Measurements from ENCODE around the gene CBX7.
"Not testable (repeated sequence)": the region's sequence is repeated elsewhere in the genome, so short reads cannot be mapped to it uniquely, and the experiment has no call there.

The CBX7 gene

DNA sequence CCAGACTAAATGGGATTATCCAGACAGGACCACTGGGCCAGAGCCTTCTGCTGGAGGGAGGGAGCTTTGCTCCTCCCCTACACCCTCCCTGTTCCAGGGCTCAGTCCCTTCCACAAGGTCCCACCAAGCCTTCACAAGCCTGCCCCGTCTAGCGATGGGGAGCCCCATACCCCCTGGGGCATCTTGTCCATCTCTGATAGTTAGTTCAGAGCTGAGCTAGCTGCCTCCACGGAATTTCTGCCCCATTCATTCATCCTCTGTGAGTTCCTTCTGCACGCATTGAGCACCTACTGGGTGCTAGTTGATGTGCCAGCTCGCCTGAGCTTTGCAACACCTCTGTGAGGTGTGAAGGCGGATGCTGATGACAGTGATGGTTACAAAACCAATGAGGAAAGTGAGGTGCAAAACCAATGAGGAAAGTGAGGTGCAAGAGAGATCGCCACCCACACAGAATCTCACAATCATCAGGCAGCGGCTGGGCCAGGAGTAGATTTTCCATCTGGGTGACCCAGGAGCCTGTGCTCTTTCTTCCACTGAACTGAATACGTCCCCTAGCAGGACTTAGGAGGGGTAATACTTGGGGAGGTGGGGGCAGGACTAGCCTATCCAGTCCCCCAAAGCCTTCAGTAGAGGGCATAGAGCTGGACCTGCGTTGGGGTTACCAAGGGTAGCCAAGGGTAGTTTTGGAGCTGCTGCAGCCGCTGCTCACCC, 21.5 kb upstream of the CBX7 start:
- DNase-seq, result peak; percentile 82

DNA sequence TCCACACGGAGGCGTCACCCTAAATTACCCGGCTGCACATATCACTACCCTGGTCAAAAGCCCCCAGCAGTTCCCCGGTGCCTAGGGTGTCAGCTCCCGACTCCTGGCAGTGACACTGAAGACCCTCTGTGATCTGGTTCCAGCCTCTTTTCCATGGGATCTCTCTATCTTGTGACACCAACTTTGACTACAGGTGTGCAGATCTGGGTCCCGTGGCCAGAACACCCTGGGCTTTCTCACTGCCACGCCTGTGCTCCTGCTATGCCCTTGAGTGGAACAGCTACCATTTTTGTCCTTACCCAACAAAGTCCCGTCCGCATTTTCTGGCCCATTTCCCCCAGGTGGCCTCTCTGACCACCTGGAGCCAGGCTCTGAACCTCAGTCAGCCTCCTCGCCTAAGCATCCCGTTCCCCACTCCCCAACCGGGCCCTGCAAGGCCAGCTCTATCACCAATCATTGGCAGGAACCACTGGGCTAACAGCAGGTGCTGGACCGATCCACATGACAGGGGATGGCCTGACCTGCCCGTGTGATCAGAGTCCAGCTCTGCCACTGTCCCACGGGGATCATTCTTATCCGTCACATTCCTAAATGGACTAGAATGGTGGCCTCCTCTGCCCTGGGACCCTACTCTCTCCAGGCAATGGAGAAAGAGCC, 20.7 kb upstream of the CBX7 start:
- DNase-seq, result no peak

DNA sequence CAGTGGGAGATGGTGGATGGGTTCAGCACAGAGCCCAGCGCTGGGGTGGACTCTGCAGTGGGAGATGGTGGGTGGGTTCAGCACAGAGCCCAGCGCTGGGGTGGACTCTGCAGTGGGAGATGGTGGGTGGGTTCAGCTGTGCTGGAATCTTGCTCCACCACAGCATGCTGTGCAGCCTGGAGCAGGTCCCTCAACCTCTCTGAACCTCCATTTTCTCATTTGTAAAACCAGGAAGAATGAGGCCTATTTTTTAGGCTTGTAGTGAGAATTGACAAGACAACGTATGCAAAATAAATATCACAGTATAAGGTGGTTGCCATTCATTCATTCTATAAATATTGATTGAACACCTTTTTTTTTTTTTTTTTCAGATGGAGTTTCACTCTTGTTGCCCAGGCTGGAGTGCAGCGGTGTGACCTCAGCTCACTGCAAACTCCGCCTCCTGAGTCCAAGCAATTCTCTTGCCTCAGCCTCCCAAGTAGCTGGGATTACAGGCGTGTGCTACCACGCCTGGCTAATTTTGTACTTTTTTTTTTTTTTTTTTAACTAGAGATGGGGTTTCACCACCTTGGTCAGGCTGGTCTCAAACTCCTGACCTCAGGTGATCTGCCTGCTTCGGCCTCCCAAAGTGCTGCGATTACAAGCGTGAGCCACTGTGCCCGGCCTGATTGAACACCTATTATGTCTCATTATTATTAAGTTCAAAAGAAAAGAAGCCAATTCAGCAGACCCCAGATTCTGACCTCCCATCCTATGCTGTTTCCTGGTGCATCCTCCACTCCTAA, 20.0 kb upstream of the CBX7 start:
- not testable (repeated sequence) for DNase-seq

DNA sequence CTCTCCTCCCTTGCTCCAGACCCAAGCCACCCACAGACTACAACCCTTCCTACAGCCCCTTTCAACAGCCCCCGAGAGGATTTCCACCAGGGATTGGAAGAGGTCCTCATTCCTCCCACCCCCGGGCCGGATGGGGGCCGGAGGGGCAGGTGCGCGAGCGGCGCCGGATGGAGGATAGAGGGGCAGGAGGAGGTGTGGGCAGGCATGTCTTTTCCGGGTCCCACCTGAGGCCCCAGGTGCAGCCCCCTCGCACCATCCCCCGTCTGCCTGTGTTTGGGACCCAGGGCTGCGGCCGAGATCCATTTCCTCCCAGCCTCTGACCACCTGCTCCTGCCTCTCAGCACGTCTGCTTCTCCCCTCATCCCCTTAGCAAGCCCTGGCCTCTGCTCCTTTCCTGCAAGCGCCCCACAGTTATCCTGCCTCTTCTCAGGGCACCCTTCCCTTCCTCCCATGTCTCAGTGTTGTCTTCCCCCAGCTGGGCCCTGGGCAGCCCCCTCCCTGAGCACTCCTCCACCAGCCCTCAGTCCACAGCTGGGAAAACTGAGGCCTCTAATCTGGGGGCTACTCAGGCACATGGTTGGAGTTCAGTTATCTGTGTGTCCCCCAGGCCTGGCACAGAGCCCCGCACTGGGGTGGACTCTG, 19.3 kb upstream of the CBX7 start:
- no peak for DNase-seq

DNA sequence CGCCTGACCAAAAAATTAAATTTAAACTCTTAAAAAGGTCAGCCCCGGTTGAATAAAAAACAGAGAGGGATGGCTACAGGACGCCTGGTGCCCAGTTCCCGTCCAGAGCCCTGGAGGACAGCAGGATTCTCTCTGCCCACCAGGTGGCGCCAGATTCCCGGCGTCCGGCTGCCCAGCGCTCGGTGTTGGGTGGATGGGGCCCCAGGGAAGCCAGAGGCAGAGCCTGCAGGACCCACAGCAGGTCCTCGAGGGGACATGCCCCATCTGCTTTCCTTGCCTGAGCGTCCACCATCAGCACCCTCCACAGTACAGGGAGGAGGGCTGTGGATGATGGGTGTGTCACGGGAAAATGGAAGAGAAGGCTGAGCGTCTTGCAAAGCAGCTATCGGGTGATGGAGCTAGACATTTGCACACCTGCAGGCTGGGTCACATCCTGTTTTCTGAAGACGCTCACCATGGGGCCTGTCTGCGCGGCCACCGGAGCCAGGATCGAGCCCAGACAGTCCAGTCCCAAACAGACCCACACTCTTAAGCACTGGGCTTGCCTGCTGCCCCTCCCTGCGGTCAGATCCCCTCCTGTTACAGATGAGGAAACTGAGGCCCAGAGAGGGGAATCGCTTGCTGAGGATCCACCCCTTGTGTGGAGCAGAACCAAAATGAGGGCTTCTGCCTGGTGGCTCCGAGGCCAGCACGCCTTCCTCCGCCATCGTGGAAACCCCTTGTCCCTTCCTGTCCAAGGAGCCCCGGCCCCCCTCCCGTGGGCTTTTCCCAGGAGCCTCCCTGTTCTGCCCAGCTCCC, 18.5 kb upstream of the CBX7 start:
- DNase-seq, result peak; percentile 79

DNA sequence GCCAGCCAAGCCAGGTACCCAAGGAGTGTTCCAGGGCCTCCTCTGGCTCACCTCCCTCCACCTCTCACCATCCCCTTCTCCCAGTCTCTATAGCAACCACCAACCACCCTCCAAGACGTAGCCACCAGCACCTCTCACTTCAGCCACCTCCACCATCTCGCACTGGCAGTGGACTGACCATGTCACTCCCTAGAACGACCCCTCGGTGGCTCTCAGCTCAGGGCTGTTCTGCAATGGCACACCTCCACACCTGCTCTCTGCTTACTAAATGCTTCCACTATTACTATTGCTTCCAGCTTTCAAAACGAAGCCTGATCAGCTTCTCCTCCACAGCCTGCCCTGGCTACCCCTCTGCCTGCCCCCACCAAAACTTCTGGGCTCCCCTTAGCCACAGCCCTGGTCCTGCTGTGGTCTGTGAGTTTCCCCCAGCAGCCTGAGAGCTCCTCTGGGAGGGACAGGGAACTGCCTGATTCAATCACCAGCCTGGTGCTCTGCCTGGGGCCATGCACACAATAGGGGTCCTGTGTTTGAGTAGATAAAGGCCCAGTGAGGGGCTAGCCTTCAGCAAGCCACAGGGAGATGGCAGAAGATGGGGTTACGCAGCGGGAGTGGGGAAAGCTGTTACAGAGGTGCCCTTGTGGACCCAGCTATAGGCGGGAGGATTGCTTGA, 17.5 kb upstream of the CBX7 start:
- DNase-seq, result no peak

DNA sequence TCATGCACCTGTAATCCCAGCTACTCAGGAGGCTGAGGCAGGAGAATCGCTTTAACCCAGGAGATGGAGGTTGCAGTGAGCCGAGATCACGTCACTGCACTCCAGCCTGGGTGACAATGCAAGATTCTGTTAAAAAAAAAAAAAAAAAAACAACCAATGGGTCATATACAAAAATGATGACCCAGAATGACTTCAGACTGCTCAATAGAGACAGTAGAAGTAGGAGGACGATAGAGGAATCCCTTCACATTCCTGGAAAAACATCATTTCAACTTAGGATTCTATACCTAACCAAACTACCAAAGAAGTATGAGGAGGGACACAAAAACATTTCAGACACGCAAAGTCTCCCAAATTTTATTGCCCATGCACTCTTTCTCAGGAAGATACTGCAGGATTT, 14.1 kb upstream of the CBX7 start:
- no peak for DNase-seq

DNA sequence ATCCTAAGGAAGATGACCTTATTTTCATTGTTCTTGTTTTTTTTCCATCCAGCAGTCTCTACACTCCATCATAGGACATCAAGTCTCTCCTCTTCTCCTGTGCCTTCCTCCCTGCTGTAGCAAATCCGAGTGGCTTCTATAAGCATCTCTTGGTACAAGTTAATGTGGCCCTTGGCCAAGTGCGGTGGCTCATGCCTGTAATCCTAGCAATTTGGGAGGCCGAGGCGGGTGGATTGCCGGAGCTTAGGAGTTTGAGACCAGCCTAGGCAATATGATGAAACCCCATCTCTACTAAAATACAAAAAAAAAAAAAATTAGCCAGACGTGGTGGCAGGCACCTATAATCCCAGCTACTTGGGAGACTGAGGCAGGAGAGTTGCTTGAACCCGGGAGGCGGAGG, 3.6 kb upstream of the CBX7 start:
- not testable (repeated sequence) for DNase-seq

DNA sequence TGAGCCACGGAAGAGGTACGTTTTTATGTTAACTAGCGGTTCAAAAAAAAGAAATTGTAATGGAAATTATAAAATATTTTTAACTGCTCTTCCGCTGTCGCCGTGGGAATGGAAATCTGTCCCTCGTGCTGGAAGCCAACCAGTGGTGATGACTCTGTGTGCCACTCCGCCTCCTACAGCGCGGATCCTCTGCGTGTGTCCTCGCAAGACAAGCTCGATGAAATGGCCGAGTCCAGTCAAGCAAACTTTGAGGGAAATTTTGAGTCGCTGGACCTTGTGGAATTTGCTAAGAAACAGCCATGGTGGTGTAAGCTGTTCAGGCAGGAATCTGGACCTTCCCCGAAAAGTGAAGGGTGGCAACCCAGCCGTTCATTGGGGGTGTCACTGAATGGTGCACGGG, 2.9 kb upstream of the CBX7 start:
- no peak for DNase-seq

DNA sequence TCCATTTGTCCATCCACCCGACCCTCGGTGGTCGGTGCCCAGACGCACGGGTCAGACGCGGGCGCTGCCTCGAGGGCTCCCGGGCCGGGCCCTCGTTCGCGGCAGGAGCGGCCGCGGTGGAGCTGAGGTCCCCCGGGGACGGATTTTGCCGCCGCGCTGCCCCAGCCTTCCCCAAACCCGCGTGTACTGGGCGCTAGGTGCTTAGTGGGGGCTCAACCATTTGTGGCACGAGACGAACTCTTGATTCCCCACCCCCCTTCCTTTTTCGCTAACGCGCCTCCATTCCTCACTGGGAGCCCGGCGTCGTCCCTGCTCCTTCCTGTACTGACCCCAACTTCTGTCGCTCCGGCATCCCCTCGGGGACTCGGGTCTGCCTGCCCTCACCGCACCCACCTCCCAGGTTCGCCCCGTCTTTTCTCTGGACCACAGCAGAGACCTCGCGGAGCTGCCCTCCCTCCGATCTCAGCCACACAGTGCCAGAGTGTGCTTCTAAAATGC, 789 bp upstream of the CBX7 start:
- no peak for DNase-seq

DNA sequence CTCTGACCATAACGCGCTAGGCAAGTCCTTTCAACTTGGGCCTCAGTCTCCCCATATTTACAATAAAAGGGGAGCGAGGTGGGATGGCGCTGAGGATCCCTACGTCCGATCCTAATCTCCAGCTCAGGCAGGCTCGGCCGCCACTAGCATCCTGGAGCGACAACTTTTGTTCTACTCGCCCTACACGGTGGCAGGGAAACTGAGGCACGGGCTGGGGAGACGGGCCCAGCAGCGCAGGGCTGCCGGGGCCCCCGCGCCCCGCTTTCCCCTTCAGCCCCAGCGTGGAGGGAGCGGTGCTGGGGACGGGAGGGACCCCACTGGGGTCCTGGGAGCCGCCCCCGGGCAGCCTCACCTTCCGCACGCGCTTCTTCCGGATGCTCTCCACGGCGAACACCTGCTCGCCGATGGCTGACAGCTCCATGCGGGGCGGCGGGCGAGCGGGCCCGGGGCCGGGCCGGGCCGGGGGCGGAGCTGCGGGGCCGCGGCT, 413 bp downstream of the CBX7 start:
- DNase-seq, result no peak

DNA sequence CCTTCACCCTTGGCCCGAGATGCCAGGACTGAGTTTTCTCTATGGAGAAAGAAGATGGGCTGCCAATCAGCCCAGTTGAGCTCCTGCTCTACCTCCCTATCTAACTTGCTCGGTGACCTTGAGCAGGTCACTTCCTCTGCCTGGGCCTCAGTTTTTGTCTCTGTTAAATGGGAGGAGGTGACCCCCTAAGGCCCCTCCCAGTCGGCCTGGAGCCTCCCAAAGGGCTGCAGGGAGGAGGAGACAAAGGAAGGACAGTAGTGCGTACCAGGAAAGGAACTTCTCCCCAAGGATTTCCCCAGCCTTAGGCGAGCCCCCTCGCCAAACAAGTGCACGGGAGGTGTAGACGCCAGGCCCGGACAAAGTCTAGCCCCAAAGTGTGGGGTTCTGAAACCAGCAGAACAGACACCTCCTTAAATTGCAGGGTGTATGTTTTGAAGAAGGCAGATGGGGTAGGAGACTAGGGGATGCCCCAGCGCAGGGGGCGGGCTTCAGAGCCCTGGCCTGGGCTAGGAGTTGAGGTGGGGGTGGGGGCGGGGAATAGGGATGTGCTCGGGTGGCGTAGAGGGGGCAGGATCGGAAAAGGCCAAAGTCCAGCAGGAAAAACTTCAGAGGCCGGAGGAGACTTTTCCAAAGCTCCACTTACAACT, 1.0 kb downstream of the CBX7 start:
- DNase-seq, result no peak

DNA sequence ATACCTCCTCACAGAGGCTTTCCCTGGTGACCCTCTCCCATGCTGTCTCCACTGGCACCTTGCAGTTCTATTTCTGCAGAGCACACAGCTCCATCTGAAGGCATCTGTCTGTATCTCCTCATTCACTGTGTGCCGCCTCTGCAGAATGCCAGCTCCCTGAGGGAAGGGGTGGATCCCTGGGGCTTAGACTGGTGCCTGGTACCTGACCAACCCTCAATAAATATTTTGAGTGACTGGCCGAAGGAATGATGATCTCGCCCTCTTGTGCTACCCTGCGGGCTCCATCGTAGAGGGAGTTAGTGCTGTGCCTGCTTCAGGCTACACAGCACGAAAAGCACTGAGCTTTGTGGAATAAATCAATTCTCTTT, 1.6 kb downstream of the CBX7 start:
- no peak for DNase-seq

DNA sequence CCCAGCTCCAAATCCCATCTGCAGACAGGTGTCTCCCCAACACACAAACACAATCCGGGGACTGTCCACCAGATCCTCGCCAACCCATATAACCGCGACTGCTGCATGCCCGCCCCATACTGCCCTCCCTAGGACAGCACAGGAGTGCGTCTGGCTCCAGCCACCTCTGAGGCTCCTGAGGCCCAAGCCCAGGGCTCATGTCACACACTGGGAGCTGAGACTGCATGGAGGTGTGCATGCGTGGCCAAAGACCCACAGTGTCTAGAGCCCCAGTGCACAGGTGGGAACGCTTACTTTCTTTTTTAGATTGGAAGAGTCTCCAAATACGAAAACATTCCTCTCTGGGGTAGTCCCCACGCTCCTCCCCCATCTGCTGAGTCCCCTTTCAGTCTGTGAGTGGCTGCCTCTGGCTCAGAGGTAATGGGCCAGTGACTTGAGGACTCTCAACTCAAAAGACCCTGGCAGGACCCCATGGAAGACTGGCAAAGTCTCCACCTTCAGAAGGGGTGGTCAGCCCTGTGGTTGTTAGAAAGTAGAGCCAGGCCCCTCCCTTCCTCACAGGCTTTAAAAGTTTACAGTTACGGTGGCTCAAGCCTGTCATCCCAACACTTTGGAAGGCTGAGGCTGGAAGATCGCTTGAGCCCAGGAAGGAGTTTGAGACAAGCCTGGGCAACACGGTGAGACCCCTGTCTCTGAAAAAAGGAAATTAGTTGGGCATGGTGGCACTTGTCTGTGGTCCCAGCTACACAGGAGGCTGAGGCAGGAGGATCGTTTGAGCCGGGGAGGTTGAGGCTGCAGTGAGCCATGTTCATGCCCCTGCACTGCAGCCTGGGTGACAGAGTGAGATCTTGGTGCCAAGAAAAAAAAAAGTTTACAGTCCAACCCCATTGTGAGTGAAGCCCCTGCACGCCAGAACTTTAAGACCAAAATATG, 2.3 kb downstream of the CBX7 start:
- DNase-seq, result no peak

DNA sequence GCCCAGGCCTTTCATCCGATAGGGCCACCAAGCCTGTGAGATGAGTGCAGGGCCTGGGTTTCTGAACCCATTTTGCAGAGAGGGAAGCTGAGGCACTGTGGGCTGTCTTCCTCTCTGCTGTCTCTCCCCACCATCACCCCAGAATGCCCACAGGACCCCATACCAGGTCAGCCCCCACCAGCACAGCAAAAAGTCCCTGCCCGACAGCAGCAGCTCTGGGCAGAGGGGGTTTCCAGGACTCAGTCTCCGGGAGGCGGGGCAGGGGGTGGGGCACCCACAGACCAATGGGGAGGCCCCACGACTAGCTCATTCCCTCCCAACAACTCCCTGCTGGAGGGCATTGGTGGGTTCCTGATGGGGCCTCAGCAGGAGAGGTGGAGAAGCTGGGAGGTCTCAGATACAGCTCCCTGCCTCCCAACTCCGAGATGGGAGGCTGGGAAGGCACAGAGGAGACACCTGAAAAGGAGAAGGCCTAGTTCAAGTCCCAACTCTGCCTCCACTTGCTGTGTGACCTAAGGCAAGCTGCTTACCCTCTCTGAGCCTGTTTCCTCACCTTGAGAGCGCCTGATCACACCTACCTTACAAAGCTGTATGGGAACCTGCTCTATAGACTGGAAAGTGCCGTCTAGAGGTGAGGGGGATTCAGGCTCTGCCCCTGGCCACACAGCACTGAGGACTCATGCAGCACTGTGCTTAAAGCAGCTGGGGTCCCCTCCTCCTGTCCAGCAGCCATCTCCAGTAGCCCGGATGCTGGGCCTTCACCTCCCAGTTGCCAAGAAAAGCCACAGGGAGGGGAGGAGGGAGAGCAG, 3.5 kb downstream of the CBX7 start:
- peak; percentile 87 for DNase-seq

DNA sequence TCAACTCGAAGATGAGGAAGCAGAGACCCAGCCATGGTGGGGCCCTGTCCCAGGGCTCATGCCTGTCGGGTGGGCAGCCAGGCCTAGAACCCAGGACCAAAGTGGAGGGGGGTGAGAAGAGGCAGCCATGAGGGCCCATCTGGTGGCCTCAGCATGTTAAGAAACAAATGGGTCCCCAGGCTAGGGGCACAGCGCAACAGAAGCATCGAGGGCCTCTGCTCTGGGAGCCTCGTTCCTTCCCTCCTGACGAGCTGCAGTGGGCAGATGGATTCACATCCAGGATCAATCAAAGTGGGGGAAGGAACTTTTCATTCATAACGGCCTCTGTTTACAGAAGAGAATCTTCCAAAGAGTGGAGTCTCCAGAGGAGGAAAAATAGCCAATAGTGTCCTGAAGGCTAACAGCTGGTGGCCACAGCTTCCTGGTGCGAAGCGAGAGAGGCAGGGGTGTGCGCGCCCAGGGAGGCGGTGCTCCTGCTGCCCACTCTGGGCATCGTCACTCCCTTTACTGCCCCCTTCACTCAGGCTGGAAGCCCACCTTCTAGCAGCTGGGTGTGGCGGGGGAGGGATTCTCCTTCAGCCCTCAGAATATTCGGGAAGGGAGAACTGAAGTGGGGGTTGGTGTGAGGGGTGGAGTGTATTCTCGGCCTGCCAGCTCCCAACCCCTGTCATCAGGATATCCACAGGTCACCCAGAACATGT, 4.3 kb downstream of the CBX7 start:
- DNase-seq, result no peak

DNA sequence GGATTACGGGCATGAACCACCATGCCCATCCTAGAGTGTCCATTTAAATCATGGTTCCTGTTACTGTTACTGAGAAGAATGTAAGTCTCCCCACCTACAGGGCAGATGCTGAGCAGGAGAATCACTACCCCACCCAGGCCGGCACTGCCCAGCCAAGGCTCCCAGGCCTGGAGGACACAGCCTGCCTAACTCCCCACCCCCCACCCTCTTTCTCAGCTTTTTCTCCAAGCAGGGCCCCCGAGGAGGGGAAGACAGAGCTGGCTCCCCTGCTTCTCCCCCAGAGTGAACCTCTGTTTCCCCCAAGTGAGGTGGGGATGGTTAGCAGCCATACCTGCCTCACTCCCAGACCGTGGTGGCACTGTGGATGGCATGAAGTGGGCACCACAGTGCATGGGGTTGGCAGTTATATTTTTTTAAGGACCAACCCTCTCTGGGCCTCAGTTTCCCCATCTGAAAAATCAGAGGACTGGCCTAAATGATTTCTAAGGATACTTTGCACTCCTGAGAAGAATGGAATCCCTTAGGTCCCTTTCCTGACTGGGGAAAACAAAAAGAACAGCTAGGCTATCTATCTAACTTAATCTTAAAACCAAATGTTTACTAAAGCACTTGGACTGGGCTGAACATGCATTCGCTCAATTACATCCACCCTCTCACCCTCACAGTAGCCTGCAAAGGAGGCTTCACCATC, 5.0 kb downstream of the CBX7 start:
- DNase-seq, result no peak

Data from CD4-positive, alpha-beta T cell treated with Interleukin-4 for 4 hours (primary cell).